Measurements from ENCODE around the gene ZKSCAN1.

The ZKSCAN1 gene

GRCh38 chr7:100040575-100040974 lies 25.2 kb downstream of the ZKSCAN1 start:
- no peak for DNase-seq

- no peak for DNase-seq
Measured at GRCh38 chr7:100044718-100045117, 29.3 kb downstream of the ZKSCAN1 start.

GRCh38 chr7:100048680-100049079 lies 33.3 kb downstream of the ZKSCAN1 start:
- DNase-seq = no peak

GRCh38 chr7:100049441-100050291 lies 34.3 kb downstream of the ZKSCAN1 start, which contains the start of gene ZSCAN21:
ZSCAN21 (plus strand) TSS chr7:100049774; CDS start chr7:100057007, 7,233 bp downstream.
- DNase-seq = peak; percentile 70 to 73

- no peak for DNase-seq
Measured at GRCh38 chr7:100051611-100052010, 36.2 kb downstream of the ZKSCAN1 start.

- DNase-seq = no peak
Measured at GRCh38 chr7:100053215-100053614, 37.8 kb downstream of the ZKSCAN1 start.

DNA sequence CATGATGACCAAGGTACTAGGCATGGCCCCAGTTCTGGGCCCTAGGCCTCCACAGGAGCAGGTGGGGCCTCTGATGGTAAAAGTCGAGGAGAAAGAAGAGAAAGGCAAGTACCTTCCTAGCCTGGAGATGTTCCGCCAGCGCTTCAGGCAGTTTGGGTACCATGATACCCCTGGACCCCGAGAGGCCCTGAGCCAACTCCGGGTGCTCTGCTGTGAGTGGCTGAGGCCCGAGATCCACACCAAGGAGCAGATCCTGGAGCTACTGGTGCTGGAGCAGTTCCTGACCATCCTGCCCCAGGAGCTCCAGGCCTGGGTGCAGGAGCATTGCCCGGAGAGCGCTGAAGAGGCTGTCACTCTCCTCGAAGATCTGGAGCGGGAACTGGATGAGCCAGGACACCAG lies 41.6 kb downstream of the ZKSCAN1 start:
- DNase-seq = no peak

GRCh38 chr7:100059251-100059739 lies 43.9 kb downstream of the ZKSCAN1 start:
- no peak for DNase-seq

- no peak for DNase-seq
Measured at GRCh38 chr7:100061518-100062193, 46.3 kb downstream of the ZKSCAN1 start.

- DNase-seq = no peak
Measured at GRCh38 chr7:100063376-100063775, 48.0 kb downstream of the ZKSCAN1 start.

GRCh38 chr7:100064162-100064561 lies 48.8 kb downstream of the ZKSCAN1 start:
- DNase-seq = no peak

GRCh38 chr7:100065452-100066186 lies 50.2 kb downstream of the ZKSCAN1 start:
- DNase-seq = no peak

DNA sequence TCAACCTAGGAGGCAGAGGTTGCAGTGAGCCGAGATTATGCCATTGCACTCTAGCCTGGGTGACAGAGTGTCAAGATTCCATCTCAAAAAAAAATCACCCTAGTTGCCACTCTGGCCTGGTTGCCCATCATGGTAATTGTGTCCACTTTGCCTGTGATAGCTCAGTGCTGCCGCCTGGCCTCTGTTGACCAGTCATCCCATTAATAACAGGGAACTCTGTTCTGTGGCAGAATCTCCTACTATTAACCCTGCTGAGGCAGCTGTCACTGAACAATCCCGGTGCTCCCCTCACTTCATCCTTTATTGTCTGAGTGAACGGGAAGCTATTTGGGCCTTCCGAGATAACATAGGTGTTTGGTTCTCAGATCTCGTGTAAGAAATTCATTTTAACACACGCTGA lies 51.6 kb downstream of the ZKSCAN1 start:
- no peak for DNase-seq

GRCh38 chr7:100069991-100070390 lies 54.6 kb downstream of the ZKSCAN1 start:
- DNase-seq = no peak

DNA sequence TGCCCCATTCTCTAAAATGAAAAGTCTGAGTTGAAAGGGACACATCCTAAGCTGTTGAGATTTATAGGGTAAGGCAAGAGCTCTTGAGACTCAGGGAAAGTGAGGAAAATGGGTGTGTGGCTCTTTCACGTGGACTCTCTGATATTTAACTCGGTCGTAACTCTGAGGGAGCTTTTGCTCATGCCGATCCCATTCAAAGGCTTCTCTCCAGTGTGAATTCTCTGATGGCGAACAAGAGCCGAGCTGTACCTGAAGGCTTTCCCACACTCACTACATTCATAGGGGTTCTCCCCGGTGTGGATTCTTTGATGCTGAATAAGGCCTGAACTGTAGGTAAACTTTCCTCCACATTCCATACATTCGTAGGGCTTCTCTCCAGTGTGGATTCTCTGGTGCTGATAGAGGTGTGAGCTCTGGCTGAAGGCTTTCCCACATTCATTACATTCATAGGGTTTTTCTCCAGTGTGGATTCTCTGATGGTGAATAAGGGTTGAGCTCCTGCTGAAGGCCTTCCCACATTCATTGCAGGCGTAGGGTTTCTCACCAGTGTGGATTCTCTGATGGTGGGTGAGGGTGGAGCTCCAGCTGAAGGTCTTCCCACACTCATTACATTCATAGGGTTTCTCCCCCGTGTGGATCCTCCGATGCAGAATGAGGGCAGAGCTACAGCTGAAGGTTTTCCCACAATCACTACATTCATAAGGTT lies 55.8 kb downstream of the ZKSCAN1 start:
- no peak for DNase-seq

GRCh38 chr7:100072462-100072861 lies 57.1 kb downstream of the ZKSCAN1 start:
- no peak for DNase-seq

GRCh38 chr7:100074841-100075240 lies 59.4 kb downstream of the ZKSCAN1 start:
- DNase-seq = no peak

DNA sequence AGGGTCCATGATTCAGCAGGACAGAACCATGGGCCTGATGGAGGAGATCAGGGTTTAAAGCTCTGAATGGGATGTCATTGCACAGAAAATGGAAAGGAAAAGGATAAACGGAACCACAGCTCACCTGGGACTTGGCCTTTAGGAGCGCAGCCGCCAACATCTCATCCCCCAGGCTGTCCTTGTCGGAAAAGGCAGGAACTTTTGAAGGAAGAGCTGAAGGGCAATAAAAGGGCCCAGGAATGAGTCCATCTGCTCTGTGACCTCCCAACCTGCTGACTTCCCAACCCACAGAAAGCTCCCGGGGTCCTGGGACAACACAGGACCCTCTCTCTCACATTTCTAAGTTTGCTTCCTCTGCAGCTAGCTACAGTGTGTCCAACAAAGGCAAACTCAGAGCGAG lies 60.0 kb downstream of the ZKSCAN1 start:
- no peak for DNase-seq

GRCh38 chr7:100077205-100077604 lies 61.8 kb downstream of the ZKSCAN1 start:
- no peak for DNase-seq

DNA sequence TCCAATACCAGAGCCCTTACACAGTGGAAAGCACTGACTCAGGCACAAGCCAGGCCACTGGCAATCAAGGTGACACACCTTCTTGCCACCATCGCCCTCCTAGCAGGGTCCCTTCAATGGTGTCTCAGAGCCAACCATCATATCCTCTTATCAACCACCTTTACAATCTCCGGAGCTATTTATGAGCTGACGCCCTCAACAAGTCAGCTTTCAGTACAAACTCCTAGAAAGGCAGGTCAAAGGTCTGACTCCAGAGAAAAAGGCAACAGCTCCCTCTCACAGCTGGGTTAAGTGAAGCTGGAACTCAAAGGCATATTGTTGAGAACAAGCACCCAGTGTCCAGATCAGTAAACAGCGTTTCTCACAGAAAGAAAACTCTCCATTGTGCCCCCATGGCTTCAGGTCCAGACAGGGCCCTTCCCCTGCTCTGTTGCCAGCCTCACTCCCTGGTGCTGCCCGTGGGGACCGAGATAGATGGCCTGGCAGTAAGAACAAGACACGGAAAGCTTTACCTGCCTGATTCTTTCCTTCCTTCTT lies 63.7 kb downstream of the ZKSCAN1 start:
- DNase-seq = no peak

GRCh38 chr7:100080907-100081534 lies 65.6 kb downstream of the ZKSCAN1 start:
- DNase-seq = no peak

Measured in NCI-H187 (cell line).